ENCODE results near the gene AGBL5. TPM values are rescaled to one million over a fixed set of nuclear protein-coding genes. Genes with fewer than 3 reads are reported as not detected.

The AGBL5 gene
- total and polyA plus RNA-seq, 9 of the 15 experiments (the other 6 are each of a cell fraction or from before 2014, with no cell fraction given): 3.3 to 52.7 (median 26.2) TPM

- TF ChIP-seq ZNF655 (CRISPR knock-in tag; IDR thresholded peaks at IDR 0.05) (0 out of 2 replicates have a peak, but pooled peaks have one; percentile 9), NCOR1 (IDR thresholded peaks at IDR 0.05) (peak; percentile 89), PML (IDR thresholded peaks at IDR 0.05; ENCODE audit: low read length) (peak; percentile 78), TBL1XR1 (IDR thresholded peaks at IDR 0.05; ENCODE audit: low read length in 2 of 2) (peak; percentile 43 to 79; a peak in 3 of 4 replicates), MECOM (CRISPR knock-in tag; IDR thresholded peaks at IDR 0.05) (peak; percentile 68), KDM1A (IDR thresholded peaks at IDR 0.05) (peak; percentile 82 to 87), ZEB2 (IDR thresholded peaks at IDR 0.05) (0 out of 2 replicates have a peak, but pooled peaks have one; percentile 42), ATF7 (IDR thresholded peaks at IDR 0.05) (0 out of 2 replicates have a peak, but pooled peaks have one; percentile 62), HDAC1 (IDR thresholded peaks at IDR 0.05) (peak in 1 of 2 experiments; percentile 19; a peak in 2 of 4 replicates), SRSF1 (IDR thresholded peaks at IDR 0.05; ENCODE audit: low read depth, low read length) (no peak), MTA1 (IDR thresholded peaks at IDR 0.05; ENCODE audit: borderline replicate concordance) (peak; percentile 57), ZNF354B (CRISPR knock-in tag; IDR thresholded peaks at IDR 0.05) (no peak), CREB3L1 (IDR thresholded peaks at IDR 0.05; ENCODE audit: borderline replicate concordance, low read depth) (peak; percentile 27; the same call in 1 of the 2 replicates)
- TF ChIP-seq, protein P1, sequence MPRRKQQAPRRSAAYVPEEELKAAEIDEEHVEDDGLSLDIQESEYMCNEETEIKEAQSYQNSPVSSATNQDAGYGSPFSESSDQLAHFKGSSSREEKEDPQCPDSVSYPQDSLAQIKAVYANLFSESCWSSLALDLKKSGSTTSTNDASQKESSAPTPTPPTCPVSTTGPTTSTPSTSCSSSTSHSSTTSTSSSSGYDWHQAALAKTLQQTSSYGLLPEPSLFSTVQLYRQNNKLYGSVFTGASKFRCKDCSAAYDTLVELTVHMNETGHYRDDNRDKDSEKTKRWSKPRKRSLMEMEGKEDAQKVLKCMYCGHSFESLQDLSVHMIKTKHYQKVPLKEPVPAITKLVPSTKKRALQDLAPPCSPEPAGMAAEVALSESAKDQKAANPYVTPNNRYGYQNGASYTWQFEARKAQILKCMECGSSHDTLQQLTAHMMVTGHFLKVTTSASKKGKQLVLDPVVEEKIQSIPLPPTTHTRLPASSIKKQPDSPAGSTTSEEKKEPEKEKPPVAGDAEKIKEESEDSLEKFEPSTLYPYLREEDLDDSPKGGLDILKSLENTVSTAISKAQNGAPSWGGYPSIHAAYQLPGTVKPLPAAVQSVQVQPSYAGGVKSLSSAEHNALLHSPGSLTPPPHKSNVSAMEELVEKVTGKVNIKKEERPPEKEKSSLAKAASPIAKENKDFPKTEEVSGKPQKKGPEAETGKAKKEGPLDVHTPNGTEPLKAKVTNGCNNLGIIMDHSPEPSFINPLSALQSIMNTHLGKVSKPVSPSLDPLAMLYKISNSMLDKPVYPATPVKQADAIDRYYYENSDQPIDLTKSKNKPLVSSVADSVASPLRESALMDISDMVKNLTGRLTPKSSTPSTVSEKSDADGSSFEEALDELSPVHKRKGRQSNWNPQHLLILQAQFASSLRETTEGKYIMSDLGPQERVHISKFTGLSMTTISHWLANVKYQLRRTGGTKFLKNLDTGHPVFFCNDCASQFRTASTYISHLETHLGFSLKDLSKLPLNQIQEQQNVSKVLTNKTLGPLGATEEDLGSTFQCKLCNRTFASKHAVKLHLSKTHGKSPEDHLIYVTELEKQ (CRISPR knock-in tag; IDR thresholded peaks at IDR 0.05): no peak
- TF ChIP-seq, protein P2, sequence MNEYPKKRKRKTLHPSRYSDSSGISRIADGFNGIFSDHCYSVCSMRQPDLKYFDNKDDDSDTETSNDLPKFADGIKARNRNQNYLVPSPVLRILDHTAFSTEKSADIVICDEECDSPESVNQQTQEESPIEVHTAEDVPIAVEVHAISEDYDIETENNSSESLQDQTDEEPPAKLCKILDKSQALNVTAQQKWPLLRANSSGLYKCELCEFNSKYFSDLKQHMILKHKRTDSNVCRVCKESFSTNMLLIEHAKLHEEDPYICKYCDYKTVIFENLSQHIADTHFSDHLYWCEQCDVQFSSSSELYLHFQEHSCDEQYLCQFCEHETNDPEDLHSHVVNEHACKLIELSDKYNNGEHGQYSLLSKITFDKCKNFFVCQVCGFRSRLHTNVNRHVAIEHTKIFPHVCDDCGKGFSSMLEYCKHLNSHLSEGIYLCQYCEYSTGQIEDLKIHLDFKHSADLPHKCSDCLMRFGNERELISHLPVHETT (CRISPR knock-in tag; conservative IDR thresholded peaks at IDR 0.05 in 1 of 2, IDR thresholded peaks at IDR 0.05 in 1 of 2): peak in 1 of 2 experiments; percentile 21; a peak in 1 of 4 replicates
Observed at GRCh38 chr2:27007416-27008374, 43.8 kb upstream of the AGBL5 start (continued).
